Measurements from ENCODE around the gene KANSL1.

Gene KANSL1

DNA sequence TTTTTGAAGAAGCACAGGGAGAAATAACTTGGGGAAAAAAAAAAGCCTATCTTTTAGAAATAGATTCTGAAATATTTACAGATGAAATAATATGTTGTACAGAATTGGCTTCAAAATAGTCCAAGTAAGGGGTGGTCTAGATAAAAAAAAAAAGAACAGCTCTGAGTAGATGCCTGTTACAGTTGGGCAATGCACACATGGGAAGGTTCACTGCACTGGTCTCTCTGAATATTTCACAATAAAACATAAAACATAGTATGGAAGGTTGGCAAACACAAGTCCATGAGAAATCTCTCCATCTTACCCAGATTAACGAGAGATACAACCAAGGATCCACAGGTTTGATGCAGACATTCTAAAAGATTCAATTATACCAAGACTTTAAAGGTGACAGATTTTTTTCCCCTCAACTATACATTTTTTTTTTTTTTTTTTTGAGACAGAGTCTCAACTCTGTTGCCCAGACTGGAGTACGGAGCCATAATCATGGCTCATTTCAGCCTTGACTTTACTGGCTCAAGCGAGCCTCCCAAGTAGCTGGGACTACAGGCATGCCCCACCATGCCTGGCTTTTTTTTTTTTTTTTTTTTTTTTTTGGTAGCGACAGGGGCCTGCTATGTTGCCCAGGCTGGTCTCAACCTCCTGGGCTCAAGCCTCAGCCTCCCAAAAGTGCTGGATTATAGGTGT, 58.0 kb downstream of the KANSL1 start:
- TF ChIP-seq, protein P1, sequence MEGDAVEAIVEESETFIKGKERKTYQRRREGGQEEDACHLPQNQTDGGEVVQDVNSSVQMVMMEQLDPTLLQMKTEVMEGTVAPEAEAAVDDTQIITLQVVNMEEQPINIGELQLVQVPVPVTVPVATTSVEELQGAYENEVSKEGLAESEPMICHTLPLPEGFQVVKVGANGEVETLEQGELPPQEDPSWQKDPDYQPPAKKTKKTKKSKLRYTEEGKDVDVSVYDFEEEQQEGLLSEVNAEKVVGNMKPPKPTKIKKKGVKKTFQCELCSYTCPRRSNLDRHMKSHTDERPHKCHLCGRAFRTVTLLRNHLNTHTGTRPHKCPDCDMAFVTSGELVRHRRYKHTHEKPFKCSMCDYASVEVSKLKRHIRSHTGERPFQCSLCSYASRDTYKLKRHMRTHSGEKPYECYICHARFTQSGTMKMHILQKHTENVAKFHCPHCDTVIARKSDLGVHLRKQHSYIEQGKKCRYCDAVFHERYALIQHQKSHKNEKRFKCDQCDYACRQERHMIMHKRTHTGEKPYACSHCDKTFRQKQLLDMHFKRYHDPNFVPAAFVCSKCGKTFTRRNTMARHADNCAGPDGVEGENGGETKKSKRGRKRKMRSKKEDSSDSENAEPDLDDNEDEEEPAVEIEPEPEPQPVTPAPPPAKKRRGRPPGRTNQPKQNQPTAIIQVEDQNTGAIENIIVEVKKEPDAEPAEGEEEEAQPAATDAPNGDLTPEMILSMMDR (IDR thresholded peaks at IDR 0.05; ENCODE audit: extremely low read depth, insufficient read depth, missing control alignments) = no peak
- no peak for DNase-seq (ENCODE audit: low spot score)
- in situ Hi-C loops (cut with MboI; ENCODE audit: low pct_unique_long_range_greater_than_20kb, low sequenced_read_pairs, unreplicated experiment) = no loop called here

DNA sequence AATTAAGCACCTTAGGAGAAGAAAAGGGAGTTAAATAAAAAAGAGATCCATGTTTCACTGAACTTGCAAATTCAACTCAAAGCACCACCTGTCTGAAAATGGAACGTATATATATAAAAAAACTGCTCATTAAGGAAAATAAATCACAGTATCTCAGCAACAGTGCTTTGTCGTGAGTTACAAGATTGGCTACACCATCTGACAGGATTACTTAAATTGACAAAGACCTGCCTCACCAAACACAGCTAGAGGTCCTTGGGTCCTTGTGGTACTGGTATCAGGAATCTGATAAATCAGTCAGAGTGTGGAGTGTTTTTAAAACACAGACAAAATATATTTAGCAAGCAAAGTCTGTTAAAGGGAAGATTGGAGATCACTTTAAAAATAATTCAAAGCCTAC, 63.9 kb downstream of the KANSL1 start:
- in situ Hi-C loops (cut with MboI; ENCODE audit: low pct_unique_long_range_greater_than_20kb, low sequenced_read_pairs, unreplicated experiment) = no loop called here
- TF ChIP-seq, protein P1 (IDR thresholded peaks at IDR 0.05; ENCODE audit: extremely low read depth, insufficient read depth, missing control alignments) = no peak
- DNase-seq (ENCODE audit: low spot score) = no peak

DNA sequence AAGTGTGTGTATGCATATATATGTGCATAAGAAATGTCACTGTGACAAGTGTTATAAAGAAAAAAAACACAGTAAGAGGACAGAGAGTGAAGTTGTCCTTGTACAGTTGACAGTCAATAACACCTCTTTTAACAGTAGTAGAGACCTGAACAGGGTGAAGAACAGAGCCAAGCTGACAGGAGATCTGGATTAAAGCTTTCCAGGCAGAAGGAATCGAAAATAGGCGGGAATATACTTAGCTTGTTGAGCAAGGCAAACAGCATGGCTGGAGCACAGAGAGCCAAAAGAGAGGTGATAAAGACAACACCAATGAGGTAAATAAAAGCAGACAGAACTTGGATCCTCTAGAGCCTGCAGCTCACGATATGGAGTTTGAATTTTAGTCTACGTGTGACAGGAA, 64.8 kb downstream of the KANSL1 start:
- TF ChIP-seq, protein P1 (IDR thresholded peaks at IDR 0.05; ENCODE audit: extremely low read depth, insufficient read depth, missing control alignments) = no peak
- in situ Hi-C loops (cut with MboI; ENCODE audit: low pct_unique_long_range_greater_than_20kb, low sequenced_read_pairs, unreplicated experiment) = no loop called here
- no peak for DNase-seq (ENCODE audit: low spot score)

DNA sequence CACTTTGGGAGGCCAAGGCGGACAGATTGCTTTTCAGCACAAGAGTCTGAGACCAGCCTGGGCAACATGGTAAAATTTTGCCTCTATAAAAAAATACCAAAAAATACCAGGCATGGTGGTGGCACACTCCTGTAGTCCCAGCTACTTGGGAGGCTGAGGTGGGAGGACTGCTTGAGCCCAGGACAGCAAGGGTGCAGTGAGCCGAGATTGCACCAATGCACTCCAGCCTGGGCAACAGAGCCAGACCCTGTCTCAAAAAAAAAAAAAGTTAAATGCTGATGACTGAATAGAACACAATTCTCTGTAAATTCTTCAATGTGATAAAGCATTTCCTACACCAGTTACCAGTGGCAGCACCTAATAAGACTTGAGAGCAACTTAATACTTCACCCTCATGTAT, 65.7 kb downstream of the KANSL1 start:
- in situ Hi-C loops (cut with MboI; ENCODE audit: low pct_unique_long_range_greater_than_20kb, low sequenced_read_pairs, unreplicated experiment) = no loop called here
- no peak for DNase-seq (ENCODE audit: low spot score)
- TF ChIP-seq, protein P1 (IDR thresholded peaks at IDR 0.05; ENCODE audit: extremely low read depth, insufficient read depth, missing control alignments) = no peak

DNA sequence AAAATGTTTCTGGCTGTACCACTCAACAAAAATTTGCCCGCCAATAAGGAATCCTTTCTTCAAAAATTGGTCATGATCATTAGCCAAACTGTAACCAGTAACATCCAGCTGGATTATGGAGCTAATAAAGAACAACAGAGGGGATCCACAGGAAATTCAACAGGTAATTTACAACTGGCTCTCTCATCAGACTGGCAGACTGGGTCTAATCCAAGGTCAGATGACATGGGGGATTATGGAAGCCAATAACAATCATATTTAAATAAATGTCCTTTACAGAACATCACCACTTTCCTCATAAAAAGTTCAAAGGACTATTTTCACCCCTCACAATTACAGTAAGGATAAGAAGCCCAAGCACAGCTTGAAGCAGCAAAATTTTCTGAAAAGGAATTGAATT, 66.4 kb downstream of the KANSL1 start:
- TF ChIP-seq, protein P1 (IDR thresholded peaks at IDR 0.05; ENCODE audit: extremely low read depth, insufficient read depth, missing control alignments) = no peak
- no peak for DNase-seq (ENCODE audit: low spot score)

DNA sequence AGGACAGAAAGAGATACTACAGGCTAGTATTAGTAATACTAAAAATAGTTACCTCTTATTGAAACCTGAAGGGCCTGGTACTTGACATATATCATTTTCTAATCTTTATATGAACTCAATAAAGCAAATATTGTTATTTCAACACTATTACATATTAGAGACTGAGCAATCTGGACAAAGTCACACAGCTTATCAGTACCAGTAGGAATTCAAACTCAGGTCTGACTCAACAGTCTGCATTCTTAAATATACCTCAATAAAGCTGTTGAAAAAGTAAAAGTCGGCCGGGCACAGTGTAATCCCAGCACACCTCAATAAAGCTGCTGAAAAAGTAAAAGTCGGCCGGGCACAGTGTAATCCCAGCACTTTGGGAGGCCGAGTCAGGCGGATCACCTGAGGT, 67.4 kb downstream of the KANSL1 start:
- TF ChIP-seq, protein P1 (IDR thresholded peaks at IDR 0.05; ENCODE audit: extremely low read depth, insufficient read depth, missing control alignments) = no peak

More for the DNA sequence above, 66.4 kb downstream of the KANSL1 start:
- in situ Hi-C loops (cut with MboI; ENCODE audit: low pct_unique_long_range_greater_than_20kb, low sequenced_read_pairs, unreplicated experiment) = no loop called here

More for the DNA sequence above, 67.4 kb downstream of the KANSL1 start:
- in situ Hi-C loops (cut with MboI; ENCODE audit: low pct_unique_long_range_greater_than_20kb, low sequenced_read_pairs, unreplicated experiment) = no loop called here
- no peak for DNase-seq (ENCODE audit: low spot score)
